HG03103 (cell line): ENCODE results near the gene B4GALNT3.

ENCODE experiments used
- ATAC-seq: cut with Tn5 transposase; IDR thresholded peaks from one replicate; pipeline ENCODE4 v1.9.1; 2021; ENCODE audit warnings: low read depth; ENCODE audit not compliant: unreplicated experiment

The B4GALNT3 gene

GRCh38 chr12:553216-554000 is 93.7 kb downstream of the B4GALNT3 start:
- ATAC-seq, result no peak

DNA sequence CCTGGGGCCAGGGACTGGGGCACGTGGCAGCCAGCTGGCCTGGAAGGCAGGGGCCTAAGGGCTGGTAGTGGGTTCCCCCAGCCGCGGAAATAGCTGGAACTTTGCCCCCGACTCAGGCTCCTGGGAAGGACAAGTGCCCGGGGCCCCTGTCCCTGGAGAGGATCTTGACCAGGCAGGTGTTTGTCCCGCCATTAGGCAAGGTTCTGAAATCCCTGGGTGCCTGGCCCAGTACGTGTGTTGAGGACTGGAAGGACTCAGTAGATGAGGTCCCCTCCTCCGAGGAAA is 94.2 kb downstream of the B4GALNT3 start:
- no peak for ATAC-seq

DNA sequence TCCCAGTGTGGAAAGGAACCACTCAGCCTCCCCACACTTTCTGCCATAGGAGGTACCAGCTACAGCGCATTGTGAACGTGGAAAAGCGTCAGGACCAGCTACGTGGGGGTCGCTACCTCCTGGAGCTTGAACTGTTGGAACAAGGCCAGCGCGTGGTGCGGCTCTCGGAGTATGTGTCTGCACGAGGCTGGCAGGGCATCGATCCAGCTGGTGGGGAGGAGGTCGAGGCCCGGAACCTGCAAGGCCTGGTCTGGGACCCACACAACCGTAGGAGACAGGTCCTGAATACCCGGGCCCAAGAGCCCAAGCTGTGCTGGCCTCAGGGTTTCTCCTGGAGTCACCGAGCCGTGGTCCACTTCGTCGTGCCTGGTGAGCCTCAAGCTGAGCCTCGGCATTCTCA is 96.8 kb downstream of the B4GALNT3 start:
- ATAC-seq, result no peak

DNA sequence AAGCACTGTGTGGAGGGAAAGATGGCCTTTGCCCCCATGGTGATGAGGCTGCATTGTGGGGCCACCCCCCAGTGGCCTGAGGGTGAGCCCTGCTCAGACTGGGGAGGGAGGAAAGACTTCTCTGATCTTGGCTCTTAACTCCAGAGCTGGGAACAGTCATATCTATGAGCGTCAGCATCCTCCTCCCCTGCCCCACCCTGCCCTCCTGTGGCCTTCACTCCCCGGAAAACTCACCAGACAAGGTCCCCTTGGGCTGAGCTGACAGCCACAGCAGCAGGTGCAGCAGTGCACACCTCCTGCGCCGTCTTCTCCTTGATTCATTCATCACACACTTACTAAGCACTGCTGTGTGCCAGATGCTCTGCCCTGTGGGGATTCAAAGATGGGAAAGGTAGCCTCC is 98.8 kb downstream of the B4GALNT3 start:
- no peak for ATAC-seq

GRCh38 chr12:559208-559905 is 99.6 kb downstream of the B4GALNT3 start:
- no peak for ATAC-seq

DNA sequence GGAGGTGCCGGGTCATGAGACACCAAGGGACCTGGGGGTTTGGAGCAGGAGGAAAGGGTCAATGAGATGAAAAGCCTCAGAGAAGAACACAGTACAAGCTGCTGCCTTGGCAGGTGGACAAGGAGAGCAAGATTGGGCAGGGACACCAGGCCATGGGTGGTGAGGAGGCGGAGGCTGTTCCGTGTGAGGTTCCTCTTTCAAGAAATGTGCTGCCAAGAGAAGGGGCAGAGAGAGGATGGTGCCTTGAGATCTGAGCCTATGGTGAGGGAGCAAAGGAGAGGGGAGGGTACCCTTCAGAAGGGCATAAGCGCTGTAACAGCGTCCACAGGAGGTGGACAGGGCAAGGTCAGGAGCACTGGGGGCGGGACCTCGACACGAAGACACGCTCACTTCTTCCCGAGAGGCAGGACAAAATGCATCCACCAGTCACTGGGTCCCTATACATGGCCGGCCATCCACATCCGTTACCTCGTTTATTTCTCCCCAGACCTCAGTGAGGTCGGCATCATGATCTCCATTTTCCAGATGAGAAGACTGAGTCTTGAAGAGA is 100.2 kb downstream of the B4GALNT3 start:
- ATAC-seq, result no peak

DNA sequence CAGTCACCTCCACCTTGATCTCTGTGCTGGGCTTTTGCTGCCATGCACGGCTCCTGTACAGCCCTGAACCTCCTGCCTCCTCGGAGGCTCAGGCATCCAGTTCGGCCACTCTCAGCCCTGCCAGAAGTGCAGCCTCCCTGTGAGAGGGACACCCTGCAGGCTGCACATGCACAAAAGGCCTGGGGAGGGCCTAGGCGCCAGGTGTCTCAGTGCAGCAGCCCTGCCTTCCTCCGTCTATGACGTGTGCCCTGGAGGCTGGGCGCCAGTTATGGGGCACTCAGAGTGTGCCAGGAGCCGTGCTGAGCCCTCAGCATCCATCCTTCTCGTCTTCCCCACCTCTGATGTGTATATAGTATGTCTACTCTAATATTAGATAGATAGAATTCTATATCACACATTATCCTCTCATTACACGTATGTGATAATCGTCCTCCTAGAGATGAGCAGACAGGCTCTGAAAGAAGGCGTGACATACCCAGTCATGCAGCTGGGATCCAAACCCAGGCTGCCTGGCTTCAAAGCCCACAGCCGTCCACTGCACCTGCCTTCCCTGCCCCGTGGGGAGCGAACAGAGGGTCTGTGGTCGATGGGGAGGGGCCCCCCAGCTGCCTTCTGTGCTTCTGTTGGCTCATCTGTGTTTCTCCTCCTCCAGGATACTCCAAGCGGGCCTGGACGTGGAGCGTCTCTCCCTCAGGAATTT is 101.1 kb downstream of the B4GALNT3 start:
- ATAC-seq, result no peak

- ATAC-seq, result no peak
Observed at GRCh38 chr12:561391-561705, 101.6 kb downstream of the B4GALNT3 start.

DNA sequence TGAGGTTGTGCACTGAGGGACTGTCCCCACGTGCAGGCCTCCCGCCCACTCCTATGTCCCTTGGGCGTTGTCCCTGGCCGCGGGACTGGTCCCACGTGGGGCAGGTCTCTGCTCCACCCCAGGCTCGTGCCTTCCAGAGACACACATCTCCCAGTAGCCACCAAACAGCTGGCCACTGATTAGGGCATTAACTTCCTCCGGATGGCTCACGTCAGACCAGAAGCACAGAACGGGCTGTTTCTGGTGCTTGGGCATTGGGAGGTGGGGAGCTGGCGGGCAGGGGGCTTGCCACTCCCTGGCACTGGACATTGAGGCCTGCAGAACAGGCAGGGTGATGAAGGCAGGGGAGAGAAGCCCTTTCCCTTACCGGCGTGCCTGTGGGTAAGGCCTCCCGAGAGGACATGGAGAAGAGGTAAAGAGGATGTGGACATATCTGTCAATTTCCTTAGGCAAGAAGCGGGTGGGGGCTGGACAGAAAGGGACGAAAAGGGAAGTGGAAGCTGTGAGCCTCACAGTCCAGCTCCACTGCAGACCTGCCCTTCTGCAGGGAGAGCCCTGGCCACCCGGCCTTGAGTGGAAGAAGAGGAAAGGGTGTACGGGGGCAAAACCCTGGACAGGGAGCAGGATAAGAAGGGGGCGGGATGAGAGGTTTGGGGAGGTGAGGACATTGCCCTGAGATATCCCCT is 102.3 kb downstream of the B4GALNT3 start:
- no peak for ATAC-seq

- ATAC-seq, result no peak
Observed at GRCh38 chr12:562634-563033, 102.9 kb downstream of the B4GALNT3 start.

GRCh38 chr12:563250-563781 is 103.6 kb downstream of the B4GALNT3 start:
- no peak for ATAC-seq

GRCh38 chr12:563787-564298 is 104.1 kb downstream of the B4GALNT3 start:
- no peak for ATAC-seq

- ATAC-seq, result no peak
Observed at GRCh38 chr12:565161-565560, 105.4 kb downstream of the B4GALNT3 start.

GRCh38 chr12:565589-566105 is 105.9 kb downstream of the B4GALNT3 start:
- no peak for ATAC-seq

GRCh38 chr12:568486-568885 is 108.7 kb downstream of the B4GALNT3 start:
- no peak for ATAC-seq

GRCh38 chr12:569091-569676 is 109.4 kb downstream of the B4GALNT3 start:
- ATAC-seq, result no peak

DNA sequence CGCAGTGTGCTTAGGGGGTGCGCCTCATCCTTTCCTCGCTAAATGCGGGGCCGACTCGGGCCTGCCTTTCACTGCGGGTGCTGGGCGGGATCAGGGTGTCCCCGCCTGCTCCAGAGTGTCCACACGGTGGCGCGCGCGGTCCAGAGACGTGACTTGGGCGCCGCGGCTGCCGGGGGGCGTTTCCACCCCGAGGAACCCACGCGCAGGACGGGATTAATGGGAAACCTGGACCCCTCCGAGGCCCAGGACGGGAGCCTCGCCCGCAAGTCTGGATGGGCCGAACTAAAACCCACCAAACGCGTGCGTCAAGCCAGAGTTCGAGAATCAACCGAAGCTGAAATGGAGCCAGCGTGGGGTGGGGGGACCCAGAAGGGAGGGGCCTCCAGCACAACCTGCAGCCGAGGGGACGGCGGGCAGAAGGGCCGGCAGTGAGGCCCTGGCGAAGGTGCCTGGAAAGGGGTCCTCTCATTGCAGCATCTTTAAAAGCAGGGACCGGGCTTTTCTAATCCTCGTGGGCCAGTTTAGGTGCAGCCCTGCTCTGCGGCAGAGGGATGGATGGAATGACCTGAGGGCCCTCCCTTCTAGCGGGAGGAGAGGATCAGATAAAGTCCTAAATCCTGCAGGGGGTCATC is 110.2 kb downstream of the B4GALNT3 start:
- ATAC-seq, result peak; percentile 65

GRCh38 chr12:570435-570920 is 110.7 kb downstream of the B4GALNT3 start:
- no peak for ATAC-seq
